GM23248 (cell line): Measurements from ENCODE around the gene TRIM6. TPM values are rescaled to one million over a fixed set of nuclear protein-coding genes. Genes with fewer than 3 reads are reported as not detected.
"Not testable (repeated sequence)": the region's sequence is repeated elsewhere in the genome, so short reads cannot be mapped to it uniquely, and the experiment has no call there.

ENCODE experiments used
- DNase-seq: peaks from one replicate; pipeline ENCODE4 v3.0.0-alpha.2; 2015
- H2AFZ ChIP-seq: fragments of 200-600 bp; sonication (generic); 2 replicates; pipeline ENCODE4 v1.6.1; 2016; ENCODE audit warnings: antibody characterized with exemption
- H3F3A ChIP-seq: fragments of 200-600 bp; sonication (generic); 2 replicates; pipeline ENCODE4 v1.6.1; 2016; ENCODE audit warnings: mild to moderate bottlenecking, antibody characterized with exemption, mixed run types; ENCODE audit not compliant: insufficient read depth
- H3K27ac ChIP-seq: fragments of 200-600 bp; sonication (generic); 2 replicates; pipeline ENCODE4 v1.5.1; 2016; ENCODE audit warnings: mild to moderate bottlenecking
- H3K27me3 ChIP-seq: fragments of 200-600 bp; sonication (generic); replicated peaks from 2 replicates; pipeline ENCODE4 v1.6.1; 2016; ENCODE audit warnings: mild to moderate bottlenecking; ENCODE audit not compliant: insufficient read depth
- H3K36me3 ChIP-seq: fragments of 200-600 bp; sonication (generic); 2 replicates; pipeline ENCODE4 v1.6.1; 2016; ENCODE audit warnings: low read depth, mild to moderate bottlenecking
- H3K4me1 ChIP-seq: fragments of 200-600 bp; sonication (generic); 2 replicates; pipeline ENCODE4 v1.6.1; 2016; ENCODE audit warnings: mild to moderate bottlenecking; ENCODE audit not compliant: insufficient read depth
- H3K4me2 ChIP-seq: fragments of 200-600 bp; sonication (generic); one replicate; pipeline ENCODE4 v1.6.1; 2016; ENCODE audit warnings: mild to moderate bottlenecking; ENCODE audit not compliant: unreplicated experiment
- H3K4me3 ChIP-seq: fragments of 200-600 bp; sonication (generic); 2 replicates; pipeline ENCODE4 v1.5.1; 2016; ENCODE audit warnings: mild to moderate bottlenecking
- H3K79me2 ChIP-seq: fragments of 200-600 bp; sonication (generic); 2 replicates; pipeline ENCODE4 v1.6.1; 2016; ENCODE audit warnings: mild to moderate bottlenecking; ENCODE audit not compliant: insufficient read depth
- H3K9ac ChIP-seq: fragments of 200-600 bp; sonication (generic); 2 replicates; pipeline ENCODE4 v1.6.1; 2016; ENCODE audit warnings: mild to moderate bottlenecking
- H3K9me2 ChIP-seq: fragments of 200-600 bp; sonication (generic); 2 replicates; pipeline ENCODE4 v1.6.1; 2016; ENCODE audit warnings: mixed run types, mild to moderate bottlenecking, moderate library complexity; ENCODE audit not compliant: insufficient read depth
- H3K9me3 ChIP-seq: fragments of 200-600 bp; sonication (generic); one replicate; pipeline ENCODE4 v1.6.1; 2017; ENCODE audit warnings: low read depth
- H4K20me1 ChIP-seq: fragments of 200-600 bp; sonication (generic); 2 replicates; pipeline ENCODE4 v1.6.0; 2016; ENCODE audit not compliant: insufficient read depth
- EZH2 ChIP-seq: fragments of 200-600 bp; sonication (generic); IDR thresholded peaks from 2 replicates; pipeline ENCODE4 v1.6.1; 2018; ENCODE audit warnings: antibody characterized with exemption, mild to moderate bottlenecking; ENCODE audit not compliant: insufficient read depth, poor library complexity, severe bottlenecking
- EZH2phosphoT487 ChIP-seq: fragments of 200-600 bp; sonication (generic); IDR thresholded peaks from 2 replicates; pipeline ENCODE4 v1.6.1; 2018; ENCODE audit warnings: antibody characterized with exemption, moderate library complexity, mild to moderate bottlenecking, low read depth; ENCODE audit not compliant: insufficient read depth
- WGBS, 2 experiments: methylation state at CpG; one replicate each; pipeline ENCODE4 v1.1.6; 2015 to 2017; ENCODE audit warnings: low lambda C conversion rate in 2 of 2, low coverage in 1 of 2; ENCODE audit errors: missing lambda C conversion rate in 2 of 2; 5-methylcytosine and 5-hydroxymethylcytosine counted together
- in situ Hi-C: fragments of 300-500 bp; cut with MboI; formaldehyde crosslinking; loops from 2 replicates; pipeline ENCODE4 v1.15.0; 2020
- polyA plus RNA-seq: library from polyadenylated mRNA; unstranded; fragments of >200 nt; fragmentation: Nextera tagmentation; extraction: Ambion mirVana; gene quantifications from 2 replicates; pipeline ENCODE4 v1.2.1, GENCODE V29; 2016
- total RNA-seq: library from RNA; depleted of rRNA; stranded (reverse); fragments of >200 nt; shearing (Covaris generic); gene quantifications from 2 replicates; pipeline ENCODE4 v1.2.3, GENCODE V29; 2014

The TRIM6 gene
- total and polyA plus RNA-seq, 2 experiments from 2014 or later = 1.9 to 3.6 TPM

DNA sequence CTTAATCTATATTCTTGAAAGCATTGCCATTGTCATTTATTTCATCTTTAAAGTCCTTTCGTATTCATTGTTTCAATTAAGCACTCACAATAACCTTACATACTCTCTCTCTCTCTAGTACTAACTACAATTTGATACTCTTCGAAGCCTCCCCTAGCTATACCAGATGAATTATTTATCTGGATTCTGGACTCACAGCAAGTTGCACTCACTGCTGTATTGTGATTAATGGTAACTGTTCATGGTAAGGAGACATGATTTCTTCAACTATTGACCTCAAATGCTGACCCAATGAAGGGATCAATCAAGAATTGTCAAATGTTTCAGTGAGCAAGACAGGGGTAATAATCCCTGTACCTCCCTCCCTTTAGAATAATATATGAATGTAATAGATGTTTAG lies 21.8 kb upstream of the TRIM6 start:
- no peak overlapping the region for H2AFZ ChIP-seq
- DNase-seq = no peak
- no peak overlapping the region for H3K27ac ChIP-seq
- no peaks in the 10 kb centered on the region for H3K9me3 ChIP-seq
- H3F3A ChIP-seq = no peaks in the 10 kb centered on the region
- H3K36me3 ChIP-seq = no peaks in the 10 kb centered on the region
- H3K4me3 ChIP-seq = no peak overlapping the region
- WGBS, 2 experiments = 70 to 82% methylated on average over 2 of the region's 2 CpGs
- in situ Hi-C loops = no loop called here
- TF ChIP-seq EZH2phosphoT487 (no peak), EZH2 (no peak)
- no peak overlapping the region for H3K4me2 ChIP-seq
- no peaks in the 10 kb centered on the region for H3K79me2 ChIP-seq
- no peaks in the 10 kb centered on the region for H3K4me1 ChIP-seq
- H3K9ac ChIP-seq = no peak overlapping the region
- no peaks in the 10 kb centered on the region for H4K20me1 ChIP-seq
- no peaks in the 10 kb centered on the region for H3K9me2 ChIP-seq
- H3K27me3 ChIP-seq = no peaks in the 10 kb centered on the region

DNA sequence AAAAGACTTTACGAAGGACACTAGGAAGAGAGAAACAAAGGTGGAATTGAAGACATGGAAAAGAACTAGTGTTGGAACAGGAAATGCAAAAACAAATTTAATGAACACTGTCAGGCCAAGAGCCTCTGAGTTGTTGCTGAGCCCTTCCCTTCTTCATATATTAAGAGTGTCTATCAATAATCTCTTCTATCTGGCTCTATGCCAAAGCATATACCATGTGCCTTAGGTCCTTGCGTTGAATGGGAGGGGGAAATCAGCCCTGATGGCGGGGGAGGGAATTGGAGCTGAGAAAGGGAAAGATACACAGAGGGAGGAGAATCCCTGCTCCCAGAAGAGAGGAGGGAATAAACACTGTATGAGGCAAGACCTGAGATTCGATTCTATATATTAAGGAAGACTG lies 21.3 kb upstream of the TRIM6 start:
- H3K4me2 ChIP-seq = no peak overlapping the region
- 47 to 55% methylated on average over 4 of the region's 4 CpGs for WGBS, 2 experiments
- H3K4me1 ChIP-seq = no peaks in the 10 kb centered on the region
- TF ChIP-seq EZH2 = no peak
- TF ChIP-seq EZH2phosphoT487 = no peak
- no peaks in the 10 kb centered on the region for H4K20me1 ChIP-seq
- no peak overlapping the region for H3K27ac ChIP-seq
- no peaks in the 10 kb centered on the region for H3K9me2 ChIP-seq
- H3K36me3 ChIP-seq = no peaks in the 10 kb centered on the region
- no peak overlapping the region for H3K4me3 ChIP-seq
- H3F3A ChIP-seq = no peaks in the 10 kb centered on the region
- no peaks in the 10 kb centered on the region for H3K79me2 ChIP-seq
- DNase-seq = no peak
- no peak overlapping the region for H2AFZ ChIP-seq
- no peaks in the 10 kb centered on the region for H3K9me3 ChIP-seq
- in situ Hi-C loops = no loop called here
- no peak overlapping the region for H3K9ac ChIP-seq
- no peaks in the 10 kb centered on the region for H3K27me3 ChIP-seq

DNA sequence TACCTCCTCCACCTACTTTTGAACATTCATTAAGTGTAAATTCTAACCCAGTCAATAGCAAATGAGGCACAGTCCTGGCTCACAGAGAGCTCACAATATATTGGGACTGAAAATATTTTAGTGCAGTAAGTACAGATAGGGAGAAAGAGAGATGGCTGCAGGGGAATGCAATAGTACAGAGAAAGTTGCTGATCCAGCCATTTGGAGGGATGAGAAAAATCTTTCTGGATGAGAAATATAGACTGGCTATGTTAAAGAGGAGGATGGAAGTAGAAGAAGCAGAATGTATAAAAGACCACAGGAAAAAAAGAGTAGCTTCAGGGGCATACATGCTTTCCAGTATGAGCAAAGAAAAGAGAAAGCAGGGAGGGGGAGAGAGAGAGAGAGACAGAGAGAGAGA lies 19.3 kb upstream of the TRIM6 start:
- no peak overlapping the region for H3K4me2 ChIP-seq

GRCh38 chr11:5580577-5580976 lies 15.9 kb upstream of the TRIM6 start, which contains the start of gene OR52B6:
OR52B6 (plus strand) TSS chr11:5580877; CDS start chr11:5580877, 0 bp downstream.
- Histone ChIP-seq H2AFZ (no peak within 1 kb of the TSS), H4K20me1 (no peaks in the 10 kb centered on the region), H3K4me2 (no peak within 1 kb of the TSS), H3K9me3 (no peaks in the 10 kb centered on the region), H3K36me3 (no peaks in the 10 kb centered on the region), H3K9ac (no peak within 1 kb of the TSS), H3K27ac (no peak within 1 kb of the TSS), H3K4me1 (no peaks in the 10 kb centered on the region), H3K9me2 (no peaks in the 10 kb centered on the region), H3K4me3 (no peak within 1 kb of the TSS), H3K27me3 (no peaks in the 10 kb centered on the region), H3F3A (no peaks in the 10 kb centered on the region), H3K79me2 (no peaks in the 10 kb centered on the region)
- TF ChIP-seq EZH2 = no peak
- no peak for TF ChIP-seq EZH2phosphoT487
- no peak for DNase-seq
- in situ Hi-C loops = no loop called here
- WGBS, 2 experiments = 66 to 77% methylated on average over 8 of the region's 8 CpGs

More for the DNA sequence above, 19.3 kb upstream of the TRIM6 start:
- H3K27ac ChIP-seq = no peak overlapping the region
- H3K9me3 ChIP-seq = no peaks in the 10 kb centered on the region
- no peak overlapping the region for H3K4me3 ChIP-seq
- no peak overlapping the region for H2AFZ ChIP-seq
- H3K36me3 ChIP-seq = no peaks in the 10 kb centered on the region
- H3K27me3 ChIP-seq = no peaks in the 10 kb centered on the region
- no peaks in the 10 kb centered on the region for H3K4me1 ChIP-seq
- in situ Hi-C loops = no loop called here
- TF ChIP-seq EZH2 (no peak), EZH2phosphoT487 (no peak)
- H4K20me1 ChIP-seq = no peaks in the 10 kb centered on the region
- no peak overlapping the region for H3K9ac ChIP-seq
- H3F3A ChIP-seq = no peaks in the 10 kb centered on the region
- no peaks in the 10 kb centered on the region for H3K79me2 ChIP-seq
- DNase-seq = no peak
- H3K9me2 ChIP-seq = no peaks in the 10 kb centered on the region

DNA sequence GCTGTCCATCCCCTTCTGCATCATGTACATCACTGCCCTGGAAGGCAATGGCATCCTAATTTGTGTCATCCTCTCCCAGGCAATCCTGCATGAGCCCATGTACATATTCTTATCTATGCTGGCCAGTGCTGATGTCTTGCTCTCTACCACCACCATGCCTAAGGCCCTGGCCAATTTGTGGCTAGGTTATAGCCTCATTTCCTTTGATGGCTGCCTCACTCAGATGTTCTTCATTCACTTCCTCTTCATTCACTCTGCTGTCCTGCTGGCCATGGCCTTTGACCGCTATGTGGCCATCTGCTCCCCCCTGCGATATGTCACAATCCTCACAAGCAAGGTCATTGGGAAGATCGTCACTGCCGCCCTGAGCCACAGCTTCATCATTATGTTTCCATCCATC lies 15.4 kb upstream of the TRIM6 start:
- Histone ChIP-seq H3K9me2 (no peaks in the 10 kb centered on the region), H2AFZ (no peak overlapping the region), H3K4me1 (no peaks in the 10 kb centered on the region), H3K4me2 (no peak overlapping the region), H3K79me2 (no peaks in the 10 kb centered on the region), H3K4me3 (no peak overlapping the region), H3K9ac (no peak overlapping the region), H3K27ac (no peak overlapping the region), H3K36me3 (no peaks in the 10 kb centered on the region), H3K9me3 (no peaks in the 10 kb centered on the region), H3K27me3 (no peaks in the 10 kb centered on the region), H4K20me1 (no peaks in the 10 kb centered on the region), H3F3A (no peaks in the 10 kb centered on the region)
- TF ChIP-seq EZH2phosphoT487 (no peak), EZH2 (no peak)
- 70% methylated on average over 4 of the region's 4 CpGs for WGBS, 2 experiments
- in situ Hi-C loops = no loop called here
- DNase-seq = no peak

GRCh38 chr11:5584458-5584857 lies 12.0 kb upstream of the TRIM6 start:
- in situ Hi-C loops, H3K4me3 ChIP-seq, H3F3A ChIP-seq, H4K20me1 ChIP-seq, DNase-seq, H3K27ac ChIP-seq, H3K27me3 ChIP-seq, H3K9me2 ChIP-seq, H2AFZ ChIP-seq, H3K36me3 ChIP-seq, H3K79me2 ChIP-seq, H3K4me2 ChIP-seq, H3K9me3 ChIP-seq, H3K9ac ChIP-seq, H3K4me1 ChIP-seq: not testable (repeated sequence)
- 71 to 77% methylated on average over 5 of the region's 5 CpGs for WGBS, 2 experiments

DNA sequence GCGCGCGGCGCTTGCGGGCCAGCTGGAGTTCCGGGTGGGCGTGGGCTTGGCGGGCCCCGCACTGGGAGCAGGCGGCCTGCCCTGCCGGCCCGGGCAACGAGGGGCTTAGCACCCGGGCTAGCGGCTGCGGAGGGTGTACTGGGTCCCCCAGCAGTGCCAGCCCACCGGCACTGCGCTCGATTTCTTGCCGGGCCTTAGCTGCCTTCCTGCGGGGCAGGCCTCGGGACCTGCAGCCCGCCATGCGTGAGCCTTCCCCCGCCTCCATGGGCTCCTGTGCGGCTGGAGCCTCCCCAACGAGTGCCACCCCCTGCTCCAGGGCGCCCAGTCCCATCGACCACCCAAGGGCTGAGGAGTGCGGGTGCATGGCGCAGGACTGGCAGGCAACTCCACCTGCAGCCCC lies 6.5 kb upstream of the TRIM6 start:
- H3K4me2 ChIP-seq, H3K4me1 ChIP-seq, H4K20me1 ChIP-seq, H3K9ac ChIP-seq, H3K36me3 ChIP-seq, DNase-seq, H3K27ac ChIP-seq, H3K27me3 ChIP-seq, H3K9me3 ChIP-seq, H3K79me2 ChIP-seq, H3K9me2 ChIP-seq, H2AFZ ChIP-seq, in situ Hi-C loops, H3K4me3 ChIP-seq: not testable (repeated sequence)
- 95 to 97% methylated on average over 11 to 30 of the region's 31 CpGs for WGBS, 2 experiments
- peaks cover 11% of the 10 kb centered on the region; the same call in 1 of the 2 replicates for H3F3A ChIP-seq
